Measurements from ENCODE around the gene METTL4. TPM values are rescaled to one million over a fixed set of nuclear protein-coding genes. Genes with fewer than 3 reads are reported as not detected.

METTL4 gene
- total and polyA plus RNA-seq, 9 of the 15 experiments (the other 6 are each of a cell fraction or from before 2014, with no cell fraction given) = 7.9 to 32.8 (median 22.1) TPM

DNA sequence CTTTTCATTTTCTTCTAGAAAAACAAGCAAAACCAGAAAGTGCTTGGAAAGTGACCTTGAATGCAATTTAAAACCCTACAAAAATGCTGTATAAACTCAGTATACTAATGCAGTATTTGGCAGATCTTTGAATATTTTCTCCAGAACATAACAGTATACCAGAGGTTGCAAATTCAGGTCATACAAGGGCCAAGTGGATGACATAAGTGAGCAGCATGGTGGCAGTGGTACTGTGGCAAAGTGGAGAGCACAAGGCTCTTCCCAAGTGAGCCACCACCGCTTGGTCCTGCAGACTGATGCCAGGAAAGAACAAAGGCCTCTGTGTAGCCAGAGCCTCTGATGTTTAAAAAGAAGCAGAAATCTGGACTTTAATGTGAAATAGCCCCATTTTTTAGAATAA, 33.1 kb downstream of the METTL4 start:
- Histone ChIP-seq H3K27me3 (ENCODE audit: control insufficient read depth in 2 of 2, insufficient read depth in 2 of 2, low read length in 2 of 2) (no peaks in the 10 kb centered on the region), H3K36me3 (ENCODE audit: control insufficient read depth, insufficient read depth, low read length) (peaks cover 17% of the 10 kb centered on the region; the same call in 2 of the 3 replicates), H3K4me2 (ENCODE audit: insufficient read depth, low read length) (no peak overlapping the region), H2AFZ (ENCODE audit: low read depth, low read length) (no peak overlapping the region), H3K4me1 (replicated peaks in 1 of 2; ENCODE audit: control insufficient read depth in 2 of 2, insufficient read depth in 2 of 2, low read length in 2 of 2) (no peaks in the 10 kb centered on the region), H3K9me3 (replicated peaks; ENCODE audit: control insufficient read depth, insufficient read depth, low read depth, low read length) (no peaks in the 10 kb centered on the region), H3K27ac (ENCODE audit: extremely low read depth, low read depth, low read length) (no peak overlapping the region), H3K79me2 (ENCODE audit: control insufficient read depth, insufficient read depth, low read length) (no peaks in the 10 kb centered on the region), H3K9ac (ENCODE audit: insufficient read depth in 1 of 2, low read depth in 2 of 2, low read length in 2 of 2) (no peak overlapping the region), H4K20me1 (replicated peaks; ENCODE audit: control insufficient read depth, insufficient read depth, low read length) (no peaks in the 10 kb centered on the region), H3K4me3 (no peak overlapping the region), H3K9me1 (ENCODE audit: control insufficient read depth, insufficient read depth, low read length) (no peaks in the 10 kb centered on the region)
- in situ Hi-C loops (cut with MboI) = loop anchor here (5.0 to 25.0 kb wide), 2 partner anchors 426 to 951 kb away; no protein-coding TSS in a partner anchor
- no peak for DNase-seq (ENCODE audit: extremely low read depth in 1 of 4, low spot score in 3 of 4)
- FAIRE-seq = no peak
- BruUV-seq (replicated peaks) = no TSS peak
- intact Hi-C loops (cut with micrococcal nuclease) = no loop called here
- WGBS (ENCODE audit: insufficient coverage, low coverage, missing lambda C conversion rate) = 94% methylated on average over 1 of the region's 1 CpG
- TF ChIP-seq ZBTB12 (CRISPR knock-in tag; IDR thresholded peaks at IDR 0.05) (no peak), DACH1 (IDR thresholded peaks at IDR 0.05; ENCODE audit: partially characterized antibody) (no peak), ARID4B (CRISPR knock-in tag; IDR thresholded peaks at IDR 0.05) (no peak), FUS (optimal IDR thresholded peaks at IDR 0.05; ENCODE audit: low read depth, low read length) (no peak), RBFOX2 (IDR thresholded peaks at IDR 0.05; ENCODE audit: low read depth, low read length) (no peak), MBD2 (IDR thresholded peaks at IDR 0.05; ENCODE audit: borderline replicate concordance, low read depth) (no peak), GTF3C2 (IDR thresholded peaks at IDR 0.05; ENCODE audit: borderline replicate concordance, extremely low read depth, insufficient read length) (no peak)
- TF ChIP-seq, protein P1, sequence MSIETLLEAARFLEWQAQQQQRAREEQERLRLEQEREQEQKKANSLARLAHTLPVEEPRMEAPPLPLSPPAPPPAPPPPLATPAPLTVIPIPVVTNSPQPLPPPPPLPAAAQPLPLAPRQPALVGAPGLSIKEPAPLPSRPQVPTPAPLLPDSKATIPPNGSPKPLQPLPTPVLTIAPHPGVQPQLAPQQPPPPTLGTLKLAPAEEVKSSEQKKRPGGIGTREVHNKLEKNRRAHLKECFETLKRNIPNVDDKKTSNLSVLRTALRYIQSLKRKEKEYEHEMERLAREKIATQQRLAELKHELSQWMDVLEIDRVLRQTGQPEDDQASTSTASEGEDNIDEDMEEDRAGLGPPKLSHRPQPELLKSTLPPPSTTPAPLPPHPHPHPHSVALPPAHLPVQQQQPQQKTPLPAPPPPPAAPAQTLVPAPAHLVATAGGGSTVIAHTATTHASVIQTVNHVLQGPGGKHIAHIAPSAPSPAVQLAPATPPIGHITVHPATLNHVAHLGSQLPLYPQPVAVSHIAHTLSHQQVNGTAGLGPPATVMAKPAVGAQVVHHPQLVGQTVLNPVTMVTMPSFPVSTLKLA (conservative IDR thresholded peaks at IDR 0.05) = no peak
- TF ChIP-seq, protein P2, sequence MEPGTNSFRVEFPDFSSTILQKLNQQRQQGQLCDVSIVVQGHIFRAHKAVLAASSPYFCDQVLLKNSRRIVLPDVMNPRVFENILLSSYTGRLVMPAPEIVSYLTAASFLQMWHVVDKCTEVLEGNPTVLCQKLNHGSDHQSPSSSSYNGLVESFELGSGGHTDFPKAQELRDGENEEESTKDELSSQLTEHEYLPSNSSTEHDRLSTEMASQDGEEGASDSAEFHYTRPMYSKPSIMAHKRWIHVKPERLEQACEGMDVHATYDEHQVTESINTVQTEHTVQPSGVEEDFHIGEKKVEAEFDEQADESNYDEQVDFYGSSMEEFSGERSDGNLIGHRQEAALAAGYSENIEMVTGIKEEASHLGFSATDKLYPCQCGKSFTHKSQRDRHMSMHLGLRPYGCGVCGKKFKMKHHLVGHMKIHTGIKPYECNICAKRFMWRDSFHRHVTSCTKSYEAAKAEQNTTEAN (CRISPR knock-in tag; IDR thresholded peaks at IDR 0.05) = no peak
- CTCF ChIA-PET (ENCODE audit: low intra/inter-chr PET ratio) = no interaction called here
- no peak for ATAC-seq
- POLR2A ChIA-PET = no interaction called here

Measured in K562 (cell line).